Brain microvascular endothelial cell (primary cell): ENCODE results near the gene CIBAR2.
"Not testable (repeated sequence)": the region's sequence is repeated elsewhere in the genome, so short reads cannot be mapped to it uniquely, and the experiment has no call there.

Source experiments
- DNase-seq: peaks from one replicate; pipeline ENCODE4 v3.0.0-alpha.2; 2020
- H3K27ac ChIP-seq: fragments of 250-450 bp; sonication (Bioruptor Pico); 2 replicates; pipeline ENCODE4 v1.5.1; 2020; ENCODE audit warnings: mild to moderate bottlenecking, moderate library complexity
- H3K27me3 ChIP-seq: fragments of 250-450 bp; sonication (Bioruptor Pico); replicated peaks from 2 replicates; pipeline ENCODE4 v1.5.1; 2020; ENCODE audit warnings: mild to moderate bottlenecking
- H3K36me3 ChIP-seq: fragments of 250-450 bp; sonication (Bioruptor Pico); replicated peaks from 2 replicates; pipeline ENCODE4 v1.5.1; 2020; ENCODE audit warnings: mild to moderate bottlenecking
- H3K4me3 ChIP-seq: 2 replicates; pipeline ENCODE4 v1.5.1; 2011; ENCODE audit warnings: low read depth, mild to moderate bottlenecking, control low read depth, low read length, moderate library complexity
- in situ Hi-C: cut with HindIII; loops from 2 replicates; pipeline ENCODE4 v1.10.0; 2017; ENCODE audit warnings: low sequenced_read_pairs, low pct_ligation_motif_present
- TF ChIP-seq, protein P1 (sequence below): IDR thresholded peaks from 2 replicates; pipeline ENCODE4 v1.5.1; 2011; ENCODE audit warnings: low read depth, mild to moderate bottlenecking, moderate library complexity, low read length, control low read depth, inconsistent platforms; ENCODE audit errors: missing control alignments

The CIBAR2 gene

DNA sequence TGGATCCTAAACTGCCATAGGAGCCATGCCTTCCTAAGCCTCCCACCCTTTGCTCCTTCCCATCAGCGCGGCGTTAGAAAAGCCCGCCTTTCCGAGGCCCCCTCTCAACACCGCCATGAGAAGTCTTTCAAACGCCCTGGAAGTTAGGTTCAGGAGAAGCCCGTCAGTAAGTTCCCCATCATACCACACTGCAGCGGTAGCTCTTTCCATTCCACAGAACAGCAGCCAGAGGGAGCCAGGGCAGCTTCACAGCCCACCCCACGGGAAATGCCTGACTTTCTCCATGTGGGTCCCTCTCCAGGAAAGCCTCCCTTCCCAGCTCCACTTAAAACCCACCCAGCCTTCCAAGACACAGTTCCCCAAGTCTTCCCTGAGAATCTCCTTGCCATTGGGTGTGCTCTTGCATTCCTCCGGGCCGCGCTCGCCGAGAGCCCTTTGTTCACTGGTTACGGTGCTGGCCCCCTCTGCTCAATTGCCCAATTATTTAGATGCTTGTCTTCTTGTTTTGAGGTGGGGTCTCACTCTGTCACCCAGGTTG, 56.0 kb downstream of the CIBAR2 start:
- in situ Hi-C loops: no loop called here
- H3K27ac ChIP-seq: peak overlapping the region; percentile 71

GRCh38 chr16:85055493-85056210, 56.6 kb downstream of the CIBAR2 start:
- TF ChIP-seq, protein P1, sequence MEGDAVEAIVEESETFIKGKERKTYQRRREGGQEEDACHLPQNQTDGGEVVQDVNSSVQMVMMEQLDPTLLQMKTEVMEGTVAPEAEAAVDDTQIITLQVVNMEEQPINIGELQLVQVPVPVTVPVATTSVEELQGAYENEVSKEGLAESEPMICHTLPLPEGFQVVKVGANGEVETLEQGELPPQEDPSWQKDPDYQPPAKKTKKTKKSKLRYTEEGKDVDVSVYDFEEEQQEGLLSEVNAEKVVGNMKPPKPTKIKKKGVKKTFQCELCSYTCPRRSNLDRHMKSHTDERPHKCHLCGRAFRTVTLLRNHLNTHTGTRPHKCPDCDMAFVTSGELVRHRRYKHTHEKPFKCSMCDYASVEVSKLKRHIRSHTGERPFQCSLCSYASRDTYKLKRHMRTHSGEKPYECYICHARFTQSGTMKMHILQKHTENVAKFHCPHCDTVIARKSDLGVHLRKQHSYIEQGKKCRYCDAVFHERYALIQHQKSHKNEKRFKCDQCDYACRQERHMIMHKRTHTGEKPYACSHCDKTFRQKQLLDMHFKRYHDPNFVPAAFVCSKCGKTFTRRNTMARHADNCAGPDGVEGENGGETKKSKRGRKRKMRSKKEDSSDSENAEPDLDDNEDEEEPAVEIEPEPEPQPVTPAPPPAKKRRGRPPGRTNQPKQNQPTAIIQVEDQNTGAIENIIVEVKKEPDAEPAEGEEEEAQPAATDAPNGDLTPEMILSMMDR: no peak
- H3K27ac ChIP-seq: peak overlapping the region; percentile 71
- DNase-seq: peak; percentile 62
- H3K27me3 ChIP-seq: no peaks in the 10 kb centered on the region
- in situ Hi-C loops: no loop called here
- H3K4me3 ChIP-seq: peak overlapping the region; percentile 39
- H3K36me3 ChIP-seq: no peaks in the 10 kb centered on the region

More for the DNA sequence above, 56.0 kb downstream of the CIBAR2 start:
- no peak for DNase-seq
- Histone ChIP-seq H3K4me3 (no peak overlapping the region), H3K27me3 (no peaks in the 10 kb centered on the region), H3K36me3 (no peaks in the 10 kb centered on the region)
- TF ChIP-seq, protein P1: peak; percentile 72

DNA sequence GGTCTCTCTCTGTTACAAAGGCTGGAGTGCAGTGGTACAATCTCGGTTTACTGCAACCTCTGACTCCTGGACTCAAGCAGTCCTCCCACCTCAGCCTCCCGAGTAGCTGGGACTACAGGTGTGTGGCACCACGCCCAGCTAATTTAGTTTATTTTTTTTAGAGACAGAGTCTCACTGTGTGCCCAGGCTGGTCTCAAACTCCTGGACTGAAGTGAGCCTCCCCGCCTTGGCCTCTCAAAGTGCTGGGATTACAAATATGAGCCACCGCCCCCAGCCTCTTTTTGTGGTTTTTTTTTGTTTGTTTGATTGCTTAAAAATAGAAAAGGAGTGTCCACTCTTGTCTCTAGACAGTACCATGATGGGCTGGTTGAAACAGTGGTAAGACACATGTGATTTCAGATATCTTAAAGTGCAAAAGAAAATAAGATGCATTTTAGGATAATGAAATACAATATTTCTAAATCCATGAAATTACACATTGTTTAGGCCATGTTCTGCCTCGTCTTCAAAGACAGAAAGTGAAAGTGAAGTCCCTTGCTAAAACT, 57.3 kb downstream of the CIBAR2 start:
- H3K27ac ChIP-seq: peak overlapping the region; percentile 71
- in situ Hi-C loops: no loop called here

DNA sequence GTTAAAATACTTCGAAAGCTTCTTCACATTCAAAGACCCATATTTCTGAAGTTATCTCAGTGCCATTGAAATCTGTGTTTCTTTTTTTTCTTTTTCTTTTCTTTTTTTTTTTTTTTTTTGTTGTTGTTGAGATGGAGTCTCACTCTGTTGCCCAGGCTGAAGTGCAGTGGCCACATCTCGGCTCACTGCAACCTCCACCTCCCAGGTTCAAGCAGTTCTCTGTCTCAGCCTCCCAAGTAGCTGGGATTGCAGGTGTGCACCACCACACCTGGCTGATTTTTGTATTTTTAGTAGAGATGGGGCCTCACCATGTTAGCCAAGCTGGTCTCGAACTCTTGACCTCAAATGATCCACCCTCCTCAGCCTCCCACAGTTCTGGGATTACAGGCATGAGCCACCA, 58.0 kb downstream of the CIBAR2 start:
- H3K27me3 ChIP-seq, in situ Hi-C loops, H3K4me3 ChIP-seq, H3K27ac ChIP-seq, DNase-seq, H3K36me3 ChIP-seq: not testable (repeated sequence)

More for the DNA sequence above, 57.3 kb downstream of the CIBAR2 start:
- DNase-seq: no peak
- H3K4me3 ChIP-seq: peak overlapping the region; percentile 39
- TF ChIP-seq, protein P1: no peak
- H3K36me3 ChIP-seq: no peaks in the 10 kb centered on the region
- H3K27me3 ChIP-seq: no peaks in the 10 kb centered on the region

DNA sequence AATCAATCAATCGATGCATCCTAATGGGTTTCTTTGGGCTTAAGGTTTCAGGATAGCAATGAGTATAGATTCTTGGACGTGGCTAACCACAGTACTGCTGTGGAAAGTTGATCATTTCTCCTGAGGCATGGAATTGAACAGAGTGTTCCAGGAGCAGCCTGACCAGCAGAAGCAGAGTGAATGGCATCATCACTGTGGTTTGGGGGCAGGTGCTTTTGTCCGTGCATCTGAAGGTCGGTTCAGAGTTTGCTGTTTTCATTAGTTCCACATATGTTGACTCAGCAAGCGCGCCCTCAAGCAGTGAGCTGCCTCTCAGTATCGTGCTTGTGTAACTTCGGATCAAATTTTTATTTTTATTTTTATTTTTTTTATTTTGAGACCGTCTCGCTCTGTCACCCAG, 59.7 kb downstream of the CIBAR2 start:
- no peak overlapping the region for H3K4me3 ChIP-seq
- no peaks in the 10 kb centered on the region for H3K36me3 ChIP-seq
- H3K27ac ChIP-seq: no peak overlapping the region
- TF ChIP-seq, protein P1: no peak
- no peak for DNase-seq
- H3K27me3 ChIP-seq: no peaks in the 10 kb centered on the region
- in situ Hi-C loops: no loop called here

DNA sequence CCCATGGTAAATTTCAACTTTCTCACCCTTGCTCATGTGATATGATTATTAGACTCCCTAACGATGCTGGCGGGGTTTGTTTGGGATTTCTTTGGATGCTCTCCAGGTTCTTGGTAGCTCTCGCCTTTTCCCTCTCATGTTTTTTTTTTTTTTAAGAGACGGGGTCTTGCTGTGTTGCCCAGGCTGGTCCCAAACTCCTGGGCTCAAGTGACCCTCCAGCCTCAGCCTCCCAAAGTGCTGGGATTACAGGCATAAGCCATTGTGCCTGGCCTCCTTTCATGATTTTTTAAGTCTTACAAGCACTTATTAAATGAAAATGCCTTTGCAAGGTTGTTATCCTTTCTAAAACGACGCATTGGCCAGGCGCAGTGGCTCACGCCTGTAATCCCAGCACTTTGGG, 60.6 kb downstream of the CIBAR2 start:
- Histone ChIP-seq H3K27me3 (no peaks in the 10 kb centered on the region), H3K36me3 (no peaks in the 10 kb centered on the region), H3K4me3 (no peak overlapping the region), H3K27ac (no peak overlapping the region)
- no peak for DNase-seq
- in situ Hi-C loops: no loop called here
- TF ChIP-seq, protein P1: no peak
